SK-N-SH (cell line): Measurements from ENCODE around the gene HELT. TPM values are rescaled to one million over a fixed set of nuclear protein-coding genes. Genes with fewer than 3 reads are reported as not detected.

Source experiments
- CTCF ChIA-PET: fragments of 300-600, 350-600 bp; formaldehyde crosslinking; extraction: SDS; loops from one replicate; lab custom pipeline; 2021; lab: Yijun Ruan, JAX
- POLR2A ChIA-PET: fragments of 350-600 bp; sonication (Branson Sonifier 250); formaldehyde crosslinking; extraction: SDS; loops from one replicate; lab custom pipeline; 2020; ENCODE audit warnings: antibody characterized with exemption, inconsistent platforms; lab: Yijun Ruan, JAX
- DNase-seq: peaks from one replicate; pipeline ENCODE4 v3.0.0; 2012
- H2AFZ ChIP-seq: fragments of 200-600 bp; sonication (generic); 2 replicates; pipeline ENCODE4 v1.8.1; 2016; ENCODE audit warnings: antibody characterized with exemption, mild to moderate bottlenecking, low read depth
- H3F3A ChIP-seq: fragments of 200-600 bp; sonication (generic); replicated peaks from 2 replicates; pipeline ENCODE3; 2016; ENCODE audit warnings: antibody characterized with exemption, mild to moderate bottlenecking; ENCODE audit not compliant: insufficient read depth
- H3K27ac ChIP-seq, 2 experiments: fragments of 200-500 bp in 1 of 2; fragments of 200-600 bp in 1 of 2; sonication (Bioruptor generic) in 1 of 2; sonication (generic), shearing (Covaris generic) in 1 of 2; 2 replicates each; pipeline versions ENCODE4 v1.5.1 to v1.6.1; 2014 to 2016; ENCODE audit warnings: low read depth in 2 of 2, inconsistent platforms in 1 of 2, low read length in 1 of 2, mild to moderate bottlenecking in 1 of 2, mixed read lengths in 1 of 2
- H3K27me3 ChIP-seq: fragments of 200-600 bp; sonication (generic), shearing (Covaris generic); 2 replicates; pipeline ENCODE4 v1.6.1; 2016; ENCODE audit warnings: mixed run types; ENCODE audit not compliant: insufficient read depth
- H3K36me3 ChIP-seq, 2 experiments: fragments of 200-500 bp in 1 of 2; fragments of 200-600 bp in 1 of 2; sonication (Bioruptor generic) in 1 of 2; sonication (generic) in 1 of 2; replicated peaks in 1 of 2; 2 replicates each; pipeline versions ENCODE3 to v1.5.1; 2014 to 2016; ENCODE audit warnings: low read length in 1 of 2, mild to moderate bottlenecking in 1 of 2; ENCODE audit not compliant: insufficient read depth in 2 of 2, control insufficient read depth in 1 of 2
- H3K4me1 ChIP-seq, 2 experiments: fragments of 200-500 bp in 1 of 2; fragments of 200-600 bp in 1 of 2; sonication (Bioruptor generic) in 1 of 2; sonication (generic), shearing (Covaris generic) in 1 of 2; 2 replicates each; pipeline versions ENCODE4 v1.5.1 to v1.6.1; 2014 to 2016; ENCODE audit warnings: low read depth in 1 of 2, low read length in 1 of 2, mixed run types in 1 of 2; ENCODE audit not compliant: insufficient read depth in 2 of 2, control insufficient read depth in 1 of 2
- H3K4me2 ChIP-seq: fragments of 200-600 bp; sonication (generic), shearing (Covaris generic); 2 replicates; pipeline ENCODE4 v1.6.1; 2017; ENCODE audit warnings: mixed run types
- H3K4me3 ChIP-seq, 2 experiments: fragments of 200-500 bp in 1 of 2; fragments of 200-600 bp in 1 of 2; sonication (Bioruptor generic) in 1 of 2; sonication (generic), shearing (Covaris generic) in 1 of 2; 2 replicates each; pipeline versions ENCODE4 v1.5.1 to v1.8.1; 2014 to 2016; ENCODE audit warnings: low read depth in 2 of 2, inconsistent platforms in 1 of 2, low read length in 1 of 2, mild to moderate bottlenecking in 1 of 2, mixed read lengths in 1 of 2, moderate library complexity in 1 of 2
- H3K79me2 ChIP-seq: fragments of 200-600 bp; sonication (generic); 2 replicates; pipeline ENCODE4 v1.8.1; 2017; ENCODE audit warnings: mild to moderate bottlenecking; ENCODE audit not compliant: insufficient read depth
- H3K9ac ChIP-seq: fragments of 200-600 bp; sonication (generic); 2 replicates; pipeline ENCODE4 v1.6.1; 2017; ENCODE audit warnings: mixed run types
- H3K9me2 ChIP-seq: fragments of 200-600 bp; sonication (generic); 2 replicates; pipeline ENCODE4 v1.6.1; 2017; ENCODE audit warnings: mixed run types
- H3K9me3 ChIP-seq: fragments of 200-600 bp; sonication (generic); 2 replicates; pipeline ENCODE4 v1.6.1; 2017; ENCODE audit warnings: mixed run types, mild to moderate bottlenecking, moderate library complexity
- H4K20me1 ChIP-seq: fragments of 200-600 bp; sonication (generic); 2 replicates; pipeline ENCODE4 v1.6.1; 2017; ENCODE audit warnings: mild to moderate bottlenecking, mixed run types; ENCODE audit not compliant: insufficient read depth
- ELF1 ChIP-seq: IDR thresholded peaks from 2 replicates; pipeline ENCODE4 v1.4.0; 2012
- EP300 ChIP-seq, 2 experiments: IDR thresholded peaks; 2 replicates each; pipeline versions ENCODE4 v1.4.0 to v1.6.1; 2012; ENCODE audit warnings: borderline replicate concordance in 1 of 2, low read depth in 1 of 2, low read length in 1 of 2
- EZH2phosphoT487 ChIP-seq: fragments of 200-600 bp; sonication (generic); IDR thresholded peaks from 2 replicates; pipeline ENCODE4 v1.6.1; 2017; ENCODE audit warnings: low read depth, mixed run types, mild to moderate bottlenecking, antibody characterized with exemption, moderate library complexity, borderline replicate concordance
- FOXM1 ChIP-seq: IDR thresholded peaks from 2 replicates; pipeline ENCODE4 v1.4.0; 2012; ENCODE audit warnings: low read depth, mild to moderate bottlenecking
- GATA2 ChIP-seq: sonication (generic); formaldehyde crosslinking; IDR thresholded peaks from 2 replicates; pipeline ENCODE4 v1.5.0; 2020; ENCODE audit warnings: mild to moderate bottlenecking, missing genetic modification reagents
- JUND ChIP-seq: IDR thresholded peaks from 2 replicates; pipeline ENCODE4 v1.4.0; 2012
- MEF2A ChIP-seq: IDR thresholded peaks from 2 replicates; pipeline ENCODE4 v1.4.0; 2012; ENCODE audit warnings: low read depth, borderline replicate concordance
- MXI1 ChIP-seq: IDR thresholded peaks from 2 replicates; pipeline ENCODE4 v1.6.1; 2012; ENCODE audit warnings: mild to moderate bottlenecking, low read depth, low read length, improper control_type of control experiment
- NFIC ChIP-seq: IDR thresholded peaks from 2 replicates; pipeline ENCODE4 v1.4.0; 2012; ENCODE audit warnings: borderline replicate concordance
- PBX3 ChIP-seq: IDR thresholded peaks from 2 replicates; pipeline ENCODE4; 2012
- RAD21 ChIP-seq: IDR thresholded peaks from 2 replicates; pipeline ENCODE4 v1.6.1; 2012; ENCODE audit warnings: mild to moderate bottlenecking, low read length
- RFX5 ChIP-seq: IDR thresholded peaks from 2 replicates; pipeline ENCODE4 v1.6.1; 2012; ENCODE audit warnings: mild to moderate bottlenecking, improper control_type of control experiment, low read length
- RXRA ChIP-seq: IDR thresholded peaks from 2 replicates; pipeline ENCODE4 v1.4.0; 2012; ENCODE audit warnings: low read depth, mild to moderate bottlenecking, borderline replicate concordance
- SMC3 ChIP-seq: IDR thresholded peaks from 2 replicates; pipeline ENCODE4 v1.6.1; 2012; ENCODE audit warnings: low read depth, low read length, improper control_type of control experiment
- TAF1 ChIP-seq: IDR thresholded peaks from 2 replicates; pipeline ENCODE4 v1.6.1; 2012; ENCODE audit warnings: low read depth, mild to moderate bottlenecking, low read length, moderate library complexity, borderline replicate concordance
- TEAD4 ChIP-seq: IDR thresholded peaks from 2 replicates; pipeline ENCODE4 v1.4.0; 2012; ENCODE audit warnings: mild to moderate bottlenecking, borderline replicate concordance; ENCODE audit not compliant: insufficient read depth
- USF2 ChIP-seq: fragments of 150-350 bp; IDR thresholded peaks from 2 replicates; pipeline ENCODE4 v1.6.1; 2017; ENCODE audit warnings: antibody characterized with exemption, low read length, low read depth, borderline replicate concordance
- ZBTB33 ChIP-seq: IDR thresholded peaks from 2 replicates; pipeline ENCODE4 v1.4.0; 2012; ENCODE audit warnings: low read depth, borderline replicate concordance
- WGBS: methylation state at CpG from one replicate; pipeline ENCODE4 v1.1.6; 2017; ENCODE audit warnings: low lambda C conversion rate; 5-methylcytosine and 5-hydroxymethylcytosine counted together
- polyA plus RNA-seq, 3 experiments: library from polyadenylated mRNA; depleted of rRNA; stranded (reverse); fragments of >200 nt; gene quantifications; 2 replicates each; pipeline ENCODE4 v1.2.3, GENCODE V29; 2012
- TF ChIP-seq, protein P1 (sequence below): IDR thresholded peaks from 2 replicates; pipeline ENCODE4 v1.4.0; 2012; ENCODE audit warnings: low read depth

HELT gene
- polyA plus RNA-seq, 1 of the 3 experiments (the other 2 are of a cell fraction): not detected

DNA sequence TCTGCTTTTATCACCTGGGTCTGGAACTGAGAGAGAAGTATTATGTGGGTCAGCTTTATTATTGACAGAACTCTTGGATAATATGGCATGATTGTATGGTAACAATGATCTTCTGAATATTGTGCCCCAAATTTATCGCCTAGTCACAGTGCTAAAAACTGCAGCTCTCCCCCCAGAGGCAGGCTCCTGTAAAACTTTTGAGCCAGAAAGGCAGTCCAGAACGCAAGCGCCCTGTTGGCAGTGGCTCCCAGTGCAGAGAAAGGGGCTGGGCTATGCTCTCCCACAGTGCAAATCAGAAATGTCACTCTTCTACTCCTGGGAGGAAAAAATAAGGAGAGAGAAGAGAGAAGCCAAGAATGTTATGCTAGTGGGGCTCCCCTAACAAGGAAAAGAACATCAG, 50.5 kb downstream of the HELT start:
- Histone ChIP-seq H3K4me2 (no peak overlapping the region), H4K20me1 (no peaks in the 10 kb centered on the region), H3F3A (no peaks in the 10 kb centered on the region), H3K9me2 (no peaks in the 10 kb centered on the region), H3K27me3 (peaks cover 6% of the 10 kb centered on the region), H3K79me2 (no peaks in the 10 kb centered on the region), H3K4me1 (no peaks in the 10 kb centered on the region), H3K27ac (no peak overlapping the region), H3K9me3 (no peaks in the 10 kb centered on the region), H3K9ac (no peak overlapping the region), H3K4me3 (no peak overlapping the region), H3K36me3 (no peaks in the 10 kb centered on the region), H2AFZ (no peak overlapping the region)
- POLR2A ChIA-PET: no interaction called here
- TF ChIP-seq JUND (no peak), EP300 (IDR thresholded peaks at IDR 0.05; ENCODE audit: borderline replicate concordance in 1 of 2, low read depth in 1 of 2, low read length in 1 of 2) (no peak), ZBTB33 (no peak), SMC3 (no peak), EZH2phosphoT487 (no peak), TEAD4 (no peak), FOXM1 (no peak), RXRA (no peak), MEF2A (no peak), NFIC (no peak), RFX5 (no peak), RAD21 (no peak), ELF1 (no peak), TAF1 (no peak), MXI1 (no peak), GATA2 (no peak), USF2 (no peak), PBX3 (no peak)
- TF ChIP-seq, protein P1, sequence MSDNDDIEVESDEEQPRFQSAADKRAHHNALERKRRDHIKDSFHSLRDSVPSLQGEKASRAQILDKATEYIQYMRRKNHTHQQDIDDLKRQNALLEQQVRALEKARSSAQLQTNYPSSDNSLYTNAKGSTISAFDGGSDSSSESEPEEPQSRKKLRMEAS: no peak
- 81% methylated on average over 3 of the region's 3 CpGs for WGBS
- CTCF ChIA-PET: interaction anchor here (0.7 to 0.9 kb wide), 3 partner anchors 10 to 63 kb away, joined by 3 read pairs; no protein-coding TSS in a partner anchor
- DNase-seq: no peak

Other genes starting within 250 kb of the HELT start
- gene ACSL1, start 192.5 kb upstream of the HELT start, polyA plus RNA-seq (2012; rRNA removed): 7.9 and 9.0 TPM in 2 replicates
- 36.2 and 40.5 TPM in 2 replicates for gene SLC25A4, start 124.8 kb downstream of the HELT start, polyA plus RNA-seq (2012; rRNA removed)
- 10.6 and 14.1 TPM in 2 replicates for gene CFAP97, start 185.5 kb downstream of the HELT start, polyA plus RNA-seq (2012; rRNA removed)
- 8.5 and 11.4 TPM in 2 replicates for gene SNX25, start 191.1 kb downstream of the HELT start, polyA plus RNA-seq (2012; rRNA removed)